K562 (cell line): ENCODE results near the gene ATP6V0C. TPM values are rescaled to one million over a fixed set of nuclear protein-coding genes. Genes with fewer than 3 reads are reported as not detected.

Source experiments
- DMBX1 ChIP-seq: fragments of 250-450 bp; sonication (Bioruptor Pico); IDR thresholded peaks from 2 replicates; pipeline ENCODE4 v1.8.0; 2022; ENCODE audit warnings: inconsistent platforms, mild to moderate bottlenecking, moderate library complexity, borderline replicate concordance
- MTA2 ChIP-seq: fragments of 450-650 bp; IDR thresholded peaks from 2 replicates; pipeline ENCODE4 v1.6.1; 2016; ENCODE audit warnings: low read depth
- MTA3 ChIP-seq: fragments of 450-650 bp; formaldehyde crosslinking; IDR thresholded peaks from 2 replicates; pipeline ENCODE4 v1.6.1; 2017; ENCODE audit warnings: mild to moderate bottlenecking, borderline replicate concordance
- MYNN ChIP-seq, 2 experiments: sonication (generic); formaldehyde crosslinking in 1 of 2; IDR thresholded peaks; 2 replicates each; pipeline versions ENCODE4 v1.5.0 to v1.6.1; 2016 to 2020; ENCODE audit warnings: antibody characterized with exemption in 1 of 2, missing genetic modification reagents in 1 of 2
- NR4A1 ChIP-seq, 2 experiments: fragments of 250-450 bp in 1 of 2; fragments of 450-650 bp in 1 of 2; sonication (Bioruptor Pico) in 1 of 2; IDR thresholded peaks; 2 replicates each; pipeline versions ENCODE4 v1.4.0 to v1.6.1; 2016 to 2020; ENCODE audit warnings: mild to moderate bottlenecking in 2 of 2, missing compliant biosample characterization in 1 of 2, missing genetic modification characterization in 1 of 2, moderate library complexity in 1 of 2
- PRDM10 ChIP-seq: fragments of 450-650 bp; IDR thresholded peaks from 2 replicates; pipeline ENCODE4 v1.6.1; 2018; ENCODE audit not compliant: partially characterized antibody
- SP1 ChIP-seq: sonication (generic); formaldehyde crosslinking; IDR thresholded peaks from 2 replicates; pipeline ENCODE4 v1.8.1; 2022; ENCODE audit warnings: mild to moderate bottlenecking, missing genetic modification reagents
- TCF3 ChIP-seq: sonication (generic); formaldehyde crosslinking; IDR thresholded peaks from 2 replicates; pipeline ENCODE4 v1.4.0; 2020; ENCODE audit warnings: mild to moderate bottlenecking, missing genetic modification reagents
- ZFX ChIP-seq: sonication (generic); formaldehyde crosslinking; IDR thresholded peaks from 2 replicates; pipeline ENCODE4 v1.8.0; 2022; ENCODE audit warnings: mild to moderate bottlenecking, missing genetic modification reagents, moderate library complexity
- ZNF232 ChIP-seq: sonication (generic); formaldehyde crosslinking; IDR thresholded peaks from 2 replicates; pipeline ENCODE4 v1.8.0; 2022; ENCODE audit warnings: mild to moderate bottlenecking, missing genetic modification reagents
- ZNF263 ChIP-seq: sonication (generic); formaldehyde crosslinking; IDR thresholded peaks from 2 replicates; pipeline ENCODE4 v1.8.0; 2022; ENCODE audit warnings: mild to moderate bottlenecking, missing genetic modification reagents, borderline replicate concordance
- ZNF3 ChIP-seq: fragments of 250-450 bp; sonication (Bioruptor Pico); IDR thresholded peaks from 2 replicates; pipeline ENCODE4 v1.5.0; 2021; ENCODE audit warnings: mild to moderate bottlenecking, moderate library complexity
- polyA plus RNA-seq, 8 experiments: library from polyadenylated mRNA; depleted of rRNA in 4 of 8; stranded (reverse) in 5 of 8; unstranded in 3 of 8; fragments of >200 nt; fragmentation: Nextera tagmentation in 2 of 8; fragmentation: Illumina TruSeq in 1 of 8; extraction: Ambion mirVana in 2 of 8; extraction: Trizol in 1 of 8; gene quantifications; 2 replicates each; pipeline versions ENCODE4 v1.2.1 to v1.2.3, GENCODE V29; 2011 to 2014; ENCODE audit warnings: inconsistent platforms in 1 of 8, missing spikeins in 1 of 8
- total RNA-seq, 7 experiments: library from RNA; depleted of rRNA in 6 of 7; stranded (reverse); fragments of >200 nt in 6 of 7; fragmentation: Illumina TruSeq in 2 of 7; extraction: Trizol in 2 of 7; gene quantifications; 2 replicates each; pipeline versions ENCODE4 v1.2.1 to v1.2.3, GENCODE V29; 2011 to 2021; ENCODE audit warnings: low replicate concordance in 1 of 7
- TF ChIP-seq, protein P1 (sequence below), 3 experiments: IDR thresholded peaks in 2 of 3; conservative IDR thresholded peaks in 1 of 3; 2 replicates each; pipeline ENCODE4 v1.5.1; 2011 to 2012; ENCODE audit warnings: low read length in 3 of 3, mild to moderate bottlenecking in 3 of 3, control low read depth in 2 of 3, improper control_type of control experiment in 1 of 3, inconsistent platforms in 1 of 3, low read depth in 1 of 3, mixed read lengths in 1 of 3, moderate library complexity in 1 of 3; ENCODE audit not compliant: insufficient read depth in 2 of 3
- TF ChIP-seq, protein P2 (sequence below): fragments of 450-650 bp; formaldehyde crosslinking; IDR thresholded peaks from 2 replicates; pipeline ENCODE4 v1.4.0; 2020; ENCODE audit warnings: mild to moderate bottlenecking, moderate library complexity
- TF ChIP-seq, protein P3 (sequence below): fragments of 450-650 bp; formaldehyde crosslinking; IDR thresholded peaks from 2 replicates; pipeline ENCODE4 v1.4.0; 2020; ENCODE audit warnings: mild to moderate bottlenecking, moderate library complexity

ATP6V0C gene
- total and polyA plus RNA-seq, 9 of the 15 experiments (the other 6 are each of a cell fraction or from before 2014, with no cell fraction given) = 2.9 to 228 (median 22.7) TPM

DNA sequence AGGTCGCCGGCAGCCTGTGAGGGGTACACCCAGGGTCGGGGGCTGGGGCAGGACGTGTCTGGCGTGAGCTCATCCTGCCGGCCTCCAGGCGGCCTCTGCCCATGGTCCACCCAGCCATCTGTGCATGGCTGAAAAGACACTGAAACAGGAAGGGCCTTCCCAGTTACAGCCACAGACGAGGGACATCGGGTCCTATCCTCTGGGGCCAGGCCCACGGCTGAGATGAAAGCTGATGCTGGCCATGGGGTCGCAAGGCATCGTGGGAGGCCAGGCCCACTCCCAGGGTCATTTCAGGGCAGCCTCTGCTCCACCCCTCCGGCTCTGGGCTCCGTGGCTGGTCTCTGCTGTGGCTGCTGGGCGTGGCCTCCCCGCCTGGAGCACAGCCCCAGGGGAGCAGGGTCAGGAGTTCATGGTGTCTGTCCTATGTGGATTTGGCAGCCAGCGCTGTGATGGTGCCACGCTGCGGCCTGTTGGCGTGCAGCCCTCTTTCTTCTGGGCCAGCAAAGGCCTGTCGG, 16.6 kb upstream of the ATP6V0C start (continued):
- peak; percentile 71 for TF ChIP-seq PRDM10
- TF ChIP-seq DMBX1 (CRISPR knock-in tag) = no peak
- peak; percentile 38; the same call in 1 of the 2 replicates for TF ChIP-seq ZFX
- TF ChIP-seq ZNF3 (CRISPR knock-in tag) = no peak
- TF ChIP-seq, protein P1, sequence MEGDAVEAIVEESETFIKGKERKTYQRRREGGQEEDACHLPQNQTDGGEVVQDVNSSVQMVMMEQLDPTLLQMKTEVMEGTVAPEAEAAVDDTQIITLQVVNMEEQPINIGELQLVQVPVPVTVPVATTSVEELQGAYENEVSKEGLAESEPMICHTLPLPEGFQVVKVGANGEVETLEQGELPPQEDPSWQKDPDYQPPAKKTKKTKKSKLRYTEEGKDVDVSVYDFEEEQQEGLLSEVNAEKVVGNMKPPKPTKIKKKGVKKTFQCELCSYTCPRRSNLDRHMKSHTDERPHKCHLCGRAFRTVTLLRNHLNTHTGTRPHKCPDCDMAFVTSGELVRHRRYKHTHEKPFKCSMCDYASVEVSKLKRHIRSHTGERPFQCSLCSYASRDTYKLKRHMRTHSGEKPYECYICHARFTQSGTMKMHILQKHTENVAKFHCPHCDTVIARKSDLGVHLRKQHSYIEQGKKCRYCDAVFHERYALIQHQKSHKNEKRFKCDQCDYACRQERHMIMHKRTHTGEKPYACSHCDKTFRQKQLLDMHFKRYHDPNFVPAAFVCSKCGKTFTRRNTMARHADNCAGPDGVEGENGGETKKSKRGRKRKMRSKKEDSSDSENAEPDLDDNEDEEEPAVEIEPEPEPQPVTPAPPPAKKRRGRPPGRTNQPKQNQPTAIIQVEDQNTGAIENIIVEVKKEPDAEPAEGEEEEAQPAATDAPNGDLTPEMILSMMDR (IDR thresholded peaks at IDR 0.05 in 2 of 3, conservative IDR thresholded peaks at IDR 0.05 in 1 of 3; ENCODE audit: insufficient read depth in 2 of 3, low read depth in 1 of 3, low read length in 3 of 3) = peak; percentile 50 to 66 (median 56)
- TF ChIP-seq MTA2 = no peak
- 0 out of 2 replicates have a peak, but pooled peaks have one; percentile 32 for TF ChIP-seq MYNN (IDR thresholded peaks at IDR 0.05)
- TF ChIP-seq MYNN (CRISPR knock-in tag; IDR thresholded peaks at IDR 0.05) = no peak
- peak; percentile 80; the same call in 1 of the 2 replicates for TF ChIP-seq MTA3
- peak; percentile 50; the same call in 1 of the 2 replicates for TF ChIP-seq SP1 (CRISPR knock-in tag)
- no peak for TF ChIP-seq NR4A1 (CRISPR knock-in tag; IDR thresholded peaks at IDR 0.05)
- 0 out of 2 replicates have a peak, but pooled peaks have one; percentile 36 for TF ChIP-seq NR4A1 (tag; IDR thresholded peaks at IDR 0.05)
- TF ChIP-seq, protein P2, sequence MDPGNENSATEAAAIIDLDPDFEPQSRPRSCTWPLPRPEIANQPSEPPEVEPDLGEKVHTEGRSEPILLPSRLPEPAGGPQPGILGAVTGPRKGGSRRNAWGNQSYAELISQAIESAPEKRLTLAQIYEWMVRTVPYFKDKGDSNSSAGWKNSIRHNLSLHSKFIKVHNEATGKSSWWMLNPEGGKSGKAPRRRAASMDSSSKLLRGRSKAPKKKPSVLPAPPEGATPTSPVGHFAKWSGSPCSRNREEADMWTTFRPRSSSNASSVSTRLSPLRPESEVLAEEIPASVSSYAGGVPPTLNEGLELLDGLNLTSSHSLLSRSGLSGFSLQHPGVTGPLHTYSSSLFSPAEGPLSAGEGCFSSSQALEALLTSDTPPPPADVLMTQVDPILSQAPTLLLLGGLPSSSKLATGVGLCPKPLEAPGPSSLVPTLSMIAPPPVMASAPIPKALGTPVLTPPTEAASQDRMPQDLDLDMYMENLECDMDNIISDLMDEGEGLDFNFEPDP (CRISPR knock-in tag) = no peak
- TF ChIP-seq TCF3 = peak; percentile 12; the same call in 1 of the 2 replicates
- TF ChIP-seq, protein P3, sequence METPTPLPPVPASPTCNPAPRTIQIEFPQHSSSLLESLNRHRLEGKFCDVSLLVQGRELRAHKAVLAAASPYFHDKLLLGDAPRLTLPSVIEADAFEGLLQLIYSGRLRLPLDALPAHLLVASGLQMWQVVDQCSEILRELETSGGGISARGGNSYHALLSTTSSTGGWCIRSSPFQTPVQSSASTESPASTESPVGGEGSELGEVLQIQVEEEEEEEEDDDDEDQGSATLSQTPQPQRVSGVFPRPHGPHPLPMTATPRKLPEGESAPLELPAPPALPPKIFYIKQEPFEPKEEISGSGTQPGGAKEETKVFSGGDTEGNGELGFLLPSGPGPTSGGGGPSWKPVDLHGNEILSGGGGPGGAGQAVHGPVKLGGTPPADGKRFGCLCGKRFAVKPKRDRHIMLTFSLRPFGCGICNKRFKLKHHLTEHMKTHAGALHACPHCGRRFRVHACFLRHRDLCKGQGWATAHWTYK (CRISPR knock-in tag) = peak; percentile 99
- peak; percentile 55; the same call in 1 of the 2 replicates for TF ChIP-seq ZNF263 (CRISPR knock-in tag)
- peak; percentile 98 for TF ChIP-seq ZNF232 (CRISPR knock-in tag)
